Esophagus muscularis mucosa (tissue), 4 donors: Measurements from ENCODE around the gene ANXA7.

Source experiments
- CTCF ChIP-seq, 3 experiments: fragments of 200-600 bp in 2 of 3; fragments of 450-650 bp in 1 of 3; sonication (generic) in 2 of 3; IDR thresholded peaks; one replicate each; pipeline ENCODE4 v1.5.1; 2017 to 2019; ENCODE audit warnings: antibody characterized with exemption in 3 of 3, mild to moderate bottlenecking in 2 of 3, moderate library complexity in 1 of 3
- EP300 ChIP-seq: sonication (generic); formaldehyde crosslinking; IDR thresholded peaks from one replicate; pipeline ENCODE4 v1.6.1; 2017; ENCODE audit warnings: antibody characterized with exemption
- POLR2AphosphoS5 ChIP-seq, 2 donors: sonication (generic); formaldehyde crosslinking; IDR thresholded peaks; one replicate each; pipeline ENCODE4 v1.6.1; 2017; ENCODE audit warnings: antibody characterized with exemption in 2 of 2

GRCh38 chr10:73413108-73413527 lies 740 bp downstream of the ANXA7 start:
- TF ChIP-seq CTCF (IDR thresholded peaks at IDR 0.05) (no peak), EP300 (no peak), POLR2AphosphoS5 (IDR thresholded peaks at IDR 0.05) (no peak)
